SU-DHL-6 (cell line): ENCODE measurements around the gene RBKS.

Experiments used
- EZH2phosphoT487 ChIP-seq: fragments of 200-600 bp; sonication (generic), shearing (Covaris generic); conservative IDR thresholded peaks from 2 replicates; pipeline ENCODE4 v1.6.1; 2018; ENCODE audit warnings: mild to moderate bottlenecking, antibody characterized with exemption, low read length, moderate library complexity, mixed read lengths
- TF ChIP-seq, protein P1 (sequence below): fragments of 200-600 bp; sonication (generic); IDR thresholded peaks from one replicate; pipeline ENCODE4 v1.5.1; 2017; ENCODE audit warnings: antibody characterized with exemption, mild to moderate bottlenecking, low read length, moderate library complexity; ENCODE audit not compliant: insufficient read depth, poor library complexity, severe bottlenecking

DNA sequence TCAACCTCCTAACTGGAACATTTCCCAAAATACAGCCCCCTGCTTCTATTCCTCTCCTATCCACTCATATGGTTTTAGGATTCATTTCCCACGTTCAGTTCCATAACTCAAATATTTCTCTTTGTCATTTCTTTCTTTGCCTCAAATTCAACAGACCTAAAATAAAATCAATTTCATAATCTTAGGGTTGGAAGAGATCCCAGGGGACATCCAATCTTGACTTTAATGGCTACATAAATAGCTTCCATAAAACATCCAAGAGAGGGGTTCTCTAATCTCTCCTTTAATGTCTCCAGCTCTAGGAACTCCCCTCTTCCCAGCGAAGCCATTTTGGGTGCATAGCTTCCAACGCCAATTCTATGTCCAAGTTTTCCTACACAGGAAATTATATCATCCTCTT is 33.8 kb downstream of the RBKS start:
- TF ChIP-seq, protein P1, sequence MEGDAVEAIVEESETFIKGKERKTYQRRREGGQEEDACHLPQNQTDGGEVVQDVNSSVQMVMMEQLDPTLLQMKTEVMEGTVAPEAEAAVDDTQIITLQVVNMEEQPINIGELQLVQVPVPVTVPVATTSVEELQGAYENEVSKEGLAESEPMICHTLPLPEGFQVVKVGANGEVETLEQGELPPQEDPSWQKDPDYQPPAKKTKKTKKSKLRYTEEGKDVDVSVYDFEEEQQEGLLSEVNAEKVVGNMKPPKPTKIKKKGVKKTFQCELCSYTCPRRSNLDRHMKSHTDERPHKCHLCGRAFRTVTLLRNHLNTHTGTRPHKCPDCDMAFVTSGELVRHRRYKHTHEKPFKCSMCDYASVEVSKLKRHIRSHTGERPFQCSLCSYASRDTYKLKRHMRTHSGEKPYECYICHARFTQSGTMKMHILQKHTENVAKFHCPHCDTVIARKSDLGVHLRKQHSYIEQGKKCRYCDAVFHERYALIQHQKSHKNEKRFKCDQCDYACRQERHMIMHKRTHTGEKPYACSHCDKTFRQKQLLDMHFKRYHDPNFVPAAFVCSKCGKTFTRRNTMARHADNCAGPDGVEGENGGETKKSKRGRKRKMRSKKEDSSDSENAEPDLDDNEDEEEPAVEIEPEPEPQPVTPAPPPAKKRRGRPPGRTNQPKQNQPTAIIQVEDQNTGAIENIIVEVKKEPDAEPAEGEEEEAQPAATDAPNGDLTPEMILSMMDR = no peak
- no peak for TF ChIP-seq EZH2phosphoT487
